Stimulated activated CD4-positive, alpha-beta T cell treated with anti-CD3 and anti-CD28 coated beads, Interleukin-1b, Interleukin-23, amount 100 ng/mL, for 4 hours (primary cell): ENCODE data around the gene MARVELD2.
"Not testable (repeated sequence)": the region's sequence is repeated elsewhere in the genome, so short reads cannot be mapped to it uniquely, and the experiment has no call there.

Source experiments
- DNase-seq, 2 donors: peaks; one replicate each; pipeline ENCODE4 v3.0.0-alpha.2; 2020; ENCODE audit warnings: low read depth in 2 of 2

Gene MARVELD2

GRCh38 chr5:69450116-69450515 lies 35.2 kb downstream of the MARVELD2 start:
- no peak for DNase-seq

- DNase-seq: not testable (repeated sequence)
Measured at GRCh38 chr5:69450527-69450926, 35.6 kb downstream of the MARVELD2 start.

GRCh38 chr5:69451941-69452647 lies 37.2 kb downstream of the MARVELD2 start:
- no peak for DNase-seq

- DNase-seq: not testable (repeated sequence)
Measured at GRCh38 chr5:69453487-69453886, 38.6 kb downstream of the MARVELD2 start.

- no peak for DNase-seq
Measured at GRCh38 chr5:69454460-69455249, 39.7 kb downstream of the MARVELD2 start.

- not testable (repeated sequence) for DNase-seq
Measured at GRCh38 chr5:69455428-69455988, 40.6 kb downstream of the MARVELD2 start.

- no peak for DNase-seq
Measured at GRCh38 chr5:69462170-69462569, 47.3 kb downstream of the MARVELD2 start.

- DNase-seq: not testable (repeated sequence)
Measured at GRCh38 chr5:69466375-69466774, 51.5 kb downstream of the MARVELD2 start.

GRCh38 chr5:69467442-69468225 lies 52.7 kb downstream of the MARVELD2 start:
- DNase-seq: no peak

GRCh38 chr5:69468631-69469030 lies 53.7 kb downstream of the MARVELD2 start:
- DNase-seq: no peak

GRCh38 chr5:69471516-69471915 lies 56.6 kb downstream of the MARVELD2 start:
- not testable (repeated sequence) for DNase-seq

- DNase-seq: not testable (repeated sequence)
Measured at GRCh38 chr5:69472535-69473143, 57.7 kb downstream of the MARVELD2 start.

- no peak for DNase-seq
Measured at GRCh38 chr5:69477170-69477569, 62.3 kb downstream of the MARVELD2 start.

- DNase-seq: not testable (repeated sequence)
Measured at GRCh38 chr5:69478296-69478695, 63.4 kb downstream of the MARVELD2 start.

GRCh38 chr5:69484891-69485290 lies 70.0 kb downstream of the MARVELD2 start:
- no peak for DNase-seq

- no peak for DNase-seq
Measured at GRCh38 chr5:69485471-69485870, 70.6 kb downstream of the MARVELD2 start.

GRCh38 chr5:69489246-69489645 lies 74.3 kb downstream of the MARVELD2 start:
- DNase-seq: no peak

- no peak for DNase-seq
Measured at GRCh38 chr5:69491027-69491426, 76.1 kb downstream of the MARVELD2 start.

- DNase-seq: no peak
Measured at GRCh38 chr5:69491838-69492390, 77.0 kb downstream of the MARVELD2 start.

- peak in 1 of 2 donors; percentile 5 for DNase-seq
Measured at GRCh38 chr5:69492391-69492922, 77.5 kb downstream of the MARVELD2 start, which contains the start of gene OCLN. TSS of gene OCLN (plus strand) at chr5:69492790. CDS start at chr5:69504245, 11,455 bp downstream.

- DNase-seq: peak in 1 of 2 donors; percentile 5
Measured at GRCh38 chr5:69492923-69493395, 78.0 kb downstream of the MARVELD2 start.
